PFSK-1 (cell line): ENCODE results near the gene GLT8D1.

Source experiments
- POLR2AphosphoS5 ChIP-seq: IDR thresholded peaks from 2 replicates; pipeline ENCODE4 v1.6.1; 2012; ENCODE audit warnings: low read depth, mild to moderate bottlenecking, control low read depth, low read length, moderate library complexity
- TF ChIP-seq, protein P1 (sequence below), 2 experiments: IDR thresholded peaks; 2 replicates each; pipeline versions ENCODE4 v1.6.1 to v1.8.0; 2011 to 2012; ENCODE audit warnings: low read depth in 2 of 2, low read length in 2 of 2, control low read depth in 1 of 2, inconsistent platforms in 1 of 2, mild to moderate bottlenecking in 1 of 2, moderate library complexity in 1 of 2; ENCODE audit not compliant: insufficient read depth in 1 of 2

DNA sequence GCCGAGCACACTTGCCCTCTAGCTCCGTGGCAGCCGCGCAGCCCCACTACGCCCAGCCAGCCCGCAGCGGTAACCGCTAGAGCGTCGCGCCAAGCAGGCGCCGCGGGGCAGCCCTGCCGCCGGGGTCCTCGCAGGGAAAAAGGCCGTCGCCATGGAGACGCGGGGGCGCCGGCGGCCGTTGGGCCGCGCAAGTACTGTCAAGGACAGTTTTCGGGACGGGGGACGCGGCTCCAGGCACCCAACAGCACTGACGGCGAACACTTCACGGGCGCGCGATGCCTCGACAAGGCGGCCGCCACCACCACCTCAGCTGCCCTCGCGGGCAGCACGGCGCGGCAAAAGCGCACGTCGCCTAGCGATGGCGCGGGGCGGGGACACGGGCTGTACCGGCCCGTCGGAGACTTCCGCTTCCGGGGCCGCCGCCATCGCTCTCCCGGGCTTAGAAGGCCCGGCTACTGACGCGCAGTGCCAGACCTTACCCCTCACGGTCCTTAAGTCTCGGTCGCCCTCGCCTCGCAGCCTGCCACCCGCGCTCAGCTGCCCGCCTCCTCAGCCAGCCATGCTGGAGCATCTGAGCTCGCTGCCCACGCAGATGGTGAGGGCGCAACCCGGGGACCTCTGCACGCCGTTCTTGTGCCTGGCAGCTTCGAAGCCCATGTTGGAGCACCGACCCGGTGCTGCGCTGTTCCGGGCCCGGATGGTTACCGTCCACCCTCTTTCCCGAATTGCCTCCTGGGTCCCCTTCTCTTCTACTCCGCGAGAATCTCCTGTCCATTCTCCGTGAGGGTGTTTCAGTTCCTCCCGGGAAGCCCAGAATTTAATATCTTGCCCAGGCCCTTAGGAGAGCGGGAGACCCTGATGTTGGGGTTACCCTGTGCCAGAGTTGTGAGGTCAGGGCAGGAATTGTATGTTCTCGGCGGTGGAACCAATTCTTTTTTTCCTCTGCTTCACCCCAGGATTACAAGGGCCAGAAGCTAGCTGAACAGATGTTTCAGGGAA is at the start of gene GLT8D1, which contains the start of gene SPCS1:
- TF ChIP-seq POLR2AphosphoS5 = peak; percentile 71
- TF ChIP-seq, protein P1, sequence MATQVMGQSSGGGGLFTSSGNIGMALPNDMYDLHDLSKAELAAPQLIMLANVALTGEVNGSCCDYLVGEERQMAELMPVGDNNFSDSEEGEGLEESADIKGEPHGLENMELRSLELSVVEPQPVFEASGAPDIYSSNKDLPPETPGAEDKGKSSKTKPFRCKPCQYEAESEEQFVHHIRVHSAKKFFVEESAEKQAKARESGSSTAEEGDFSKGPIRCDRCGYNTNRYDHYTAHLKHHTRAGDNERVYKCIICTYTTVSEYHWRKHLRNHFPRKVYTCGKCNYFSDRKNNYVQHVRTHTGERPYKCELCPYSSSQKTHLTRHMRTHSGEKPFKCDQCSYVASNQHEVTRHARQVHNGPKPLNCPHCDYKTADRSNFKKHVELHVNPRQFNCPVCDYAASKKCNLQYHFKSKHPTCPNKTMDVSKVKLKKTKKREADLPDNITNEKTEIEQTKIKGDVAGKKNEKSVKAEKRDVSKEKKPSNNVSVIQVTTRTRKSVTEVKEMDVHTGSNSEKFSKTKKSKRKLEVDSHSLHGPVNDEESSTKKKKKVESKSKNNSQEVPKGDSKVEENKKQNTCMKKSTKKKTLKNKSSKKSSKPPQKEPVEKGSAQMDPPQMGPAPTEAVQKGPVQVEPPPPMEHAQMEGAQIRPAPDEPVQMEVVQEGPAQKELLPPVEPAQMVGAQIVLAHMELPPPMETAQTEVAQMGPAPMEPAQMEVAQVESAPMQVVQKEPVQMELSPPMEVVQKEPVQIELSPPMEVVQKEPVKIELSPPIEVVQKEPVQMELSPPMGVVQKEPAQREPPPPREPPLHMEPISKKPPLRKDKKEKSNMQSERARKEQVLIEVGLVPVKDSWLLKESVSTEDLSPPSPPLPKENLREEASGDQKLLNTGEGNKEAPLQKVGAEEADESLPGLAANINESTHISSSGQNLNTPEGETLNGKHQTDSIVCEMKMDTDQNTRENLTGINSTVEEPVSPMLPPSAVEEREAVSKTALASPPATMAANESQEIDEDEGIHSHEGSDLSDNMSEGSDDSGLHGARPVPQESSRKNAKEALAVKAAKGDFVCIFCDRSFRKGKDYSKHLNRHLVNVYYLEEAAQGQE (IDR thresholded peaks at IDR 0.05; ENCODE audit: insufficient read depth in 1 of 2, low read depth in 2 of 2, low read length in 2 of 2) = 0 out of 4 replicates have a peak, but pooled peaks of 1 of the 2 experiments have one; percentile 6
